ENCODE results near the gene SLC39A9. TPM values are rescaled to one million over a fixed set of nuclear protein-coding genes. Genes with fewer than 3 reads are reported as not detected.

The SLC39A9 gene
- total RNA-seq, 1 experiment from 2014 or later: 39.8 TPM

GRCh38 chr14:69404883-69405282 lies 6.4 kb downstream of the SLC39A9 start:
- no peak overlapping the region for H2BK20ac ChIP-seq (ENCODE audit: low read depth, low read length, poor library complexity, severe bottlenecking)
- no peak overlapping the region for H2BK15ac ChIP-seq (ENCODE audit: low read depth, low read length)
- H2AK5ac ChIP-seq (ENCODE audit: insufficient read length, low read length): no peak overlapping the region
- no peaks in the 10 kb centered on the region for H3K27me3 ChIP-seq (ENCODE audit: insufficient read depth, low read length)
- no peak overlapping the region for H3K27ac ChIP-seq (ENCODE audit: insufficient read length, low read depth, low read length)
- Mint-ChIP-seq H3K36me3 (ENCODE audit: insufficient read depth in 1 of 3, low read depth in 3 of 3) (peaks cover 0 to 2% (median 0%) of the 10 kb centered on the region in 3 experiments; a peak in 1 of 7 replicates), H3K4me1 (peaks cover 12 to 13% of the 10 kb centered on the region in 2 experiments), H3K4me3 (no peak overlapping the region), H3K9me3 (no peaks in the 10 kb centered on the region), H3K27ac (no peak overlapping the region), H3K27me3 (ENCODE audit: low read depth) (no peaks in the 10 kb centered on the region)
- H4K91ac ChIP-seq (ENCODE audit: insufficient read length, low read depth, low read length): no peak overlapping the region
- H3K79me1 ChIP-seq (ENCODE audit: insufficient read depth, low read depth, low read length, poor library complexity, severe bottlenecking): peaks cover 3% of the 10 kb centered on the region
- no peak overlapping the region for H3K4ac ChIP-seq (ENCODE audit: low read depth, low read length)
- no peak for TF ChIP-seq CTCF (conservative IDR thresholded peaks at IDR 0.05)
- no peaks in the 10 kb centered on the region for H3K9me3 ChIP-seq (ENCODE audit: control insufficient read depth, low read depth, low read length)
- no peak overlapping the region for H2AFZ ChIP-seq (ENCODE audit: low read length)
- H2BK120ac ChIP-seq (ENCODE audit: low read depth, low read length, poor library complexity, severe bottlenecking): no peak overlapping the region
- H3K79me2 ChIP-seq (ENCODE audit: insufficient read depth, low read length): peaks cover 7% of the 10 kb centered on the region; the same call in 1 of the 2 replicates
- no peak overlapping the region for H4K8ac ChIP-seq (replicated peaks; ENCODE audit: insufficient read length, low read depth, low read length)
- no peak overlapping the region for H3K9ac ChIP-seq (ENCODE audit: extremely low read depth, insufficient read length, low read length)
- H2BK12ac ChIP-seq (ENCODE audit: insufficient read length, low read depth, low read length): no peak overlapping the region
- WGBS (ENCODE audit: extremely low coverage, insufficient read length, low lambda C conversion rate): no CpG with 5 or more reads among the region's 5 CpGs
- no peak for DNase-seq
- H3T11ph ChIP-seq (ENCODE audit: low read length): no peak overlapping the region
- H3K23me2 ChIP-seq (ENCODE audit: insufficient read length, low read depth, low read length, poor library complexity, severe bottlenecking): no peaks in the 10 kb centered on the region
- no peak overlapping the region for H3K4me2 ChIP-seq (ENCODE audit: insufficient read depth, insufficient read length, low read length)
- H3K56ac ChIP-seq (ENCODE audit: insufficient read length, low read depth, low read length): no peak overlapping the region
- H3K23ac ChIP-seq (ENCODE audit: insufficient read length, low read depth, low read length): no peak overlapping the region
- H3K14ac ChIP-seq (ENCODE audit: insufficient read depth, low read length): no peak overlapping the region
- no peaks in the 10 kb centered on the region for H4K20me1 ChIP-seq (ENCODE audit: control insufficient read depth, insufficient read depth, insufficient read length)
- no peak overlapping the region for H2BK5ac ChIP-seq (ENCODE audit: insufficient read length, low read length)
- no peaks in the 10 kb centered on the region for H3K4me1 ChIP-seq (ENCODE audit: insufficient read depth, low read length)
- no peak overlapping the region for H4K5ac ChIP-seq (ENCODE audit: insufficient read length, low read depth, low read length)
- no peak overlapping the region for H3K18ac ChIP-seq (ENCODE audit: insufficient read length, low read depth, low read length)
